HUES6 (cell line): ENCODE data around the gene PDK3.

ENCODE experiments used
- H3K27ac ChIP-seq: 2 replicates; pipeline ENCODE4 v1.7.0; 2013; ENCODE audit warnings: low read depth, mild to moderate bottlenecking, low read length, inconsistent platforms
- H3K27me3 ChIP-seq: 2 replicates; pipeline ENCODE4 v1.6.1; 2013; ENCODE audit warnings: low read length; ENCODE audit not compliant: control insufficient read depth, insufficient read depth
- H3K36me3 ChIP-seq: 2 replicates; pipeline ENCODE4 v1.6.1; 2013; ENCODE audit warnings: low read length; ENCODE audit not compliant: control insufficient read depth, insufficient read depth
- H3K4me1 ChIP-seq: 2 replicates; pipeline ENCODE4 v1.6.1; 2013; ENCODE audit warnings: low read length; ENCODE audit not compliant: control insufficient read depth, insufficient read depth
- H3K4me3 ChIP-seq: 2 replicates; pipeline ENCODE4 v1.5.1; 2013; ENCODE audit warnings: low read depth, low read length
- H3K9ac ChIP-seq: one replicate; pipeline ENCODE4 v1.6.1; 2013; ENCODE audit warnings: mild to moderate bottlenecking, low read length
- H3K9me3 ChIP-seq: 2 replicates; pipeline ENCODE4 v1.6.1; 2013; ENCODE audit warnings: low read depth, low read length; ENCODE audit not compliant: control insufficient read depth, insufficient read depth

The PDK3 gene

GRCh38 chrX:24542756-24543155 is 77.7 kb downstream of the PDK3 start:
- Histone ChIP-seq H3K9me3 (no peaks in the 10 kb centered on the region), H3K4me3 (no peak overlapping the region), H3K9ac (no peak overlapping the region), H3K27ac (no peak overlapping the region), H3K27me3 (no peaks in the 10 kb centered on the region; the same call in 1 of the 2 replicates), H3K36me3 (peaks cover 9% of the 10 kb centered on the region; the same call in 1 of the 2 replicates), H3K4me1 (no peaks in the 10 kb centered on the region)

- Histone ChIP-seq H3K27ac (no peak overlapping the region), H3K9ac (no peak overlapping the region), H3K27me3 (no peaks in the 10 kb centered on the region; the same call in 1 of the 2 replicates), H3K9me3 (no peaks in the 10 kb centered on the region), H3K4me1 (no peaks in the 10 kb centered on the region; the same call in 1 of the 2 replicates), H3K36me3 (peaks cover 4% of the 10 kb centered on the region; the same call in 1 of the 2 replicates), H3K4me3 (no peak overlapping the region)
Observed at GRCh38 chrX:24547961-24548360, 82.9 kb downstream of the PDK3 start.

GRCh38 chrX:24550166-24550565 is 85.1 kb downstream of the PDK3 start:
- Histone ChIP-seq H3K4me1 (no peaks in the 10 kb centered on the region; the same call in 1 of the 2 replicates), H3K27me3 (no peaks in the 10 kb centered on the region; the same call in 1 of the 2 replicates), H3K9me3 (no peaks in the 10 kb centered on the region), H3K4me3 (no peak overlapping the region), H3K27ac (no peak overlapping the region), H3K36me3 (no peaks in the 10 kb centered on the region), H3K9ac (no peak overlapping the region)

DNA sequence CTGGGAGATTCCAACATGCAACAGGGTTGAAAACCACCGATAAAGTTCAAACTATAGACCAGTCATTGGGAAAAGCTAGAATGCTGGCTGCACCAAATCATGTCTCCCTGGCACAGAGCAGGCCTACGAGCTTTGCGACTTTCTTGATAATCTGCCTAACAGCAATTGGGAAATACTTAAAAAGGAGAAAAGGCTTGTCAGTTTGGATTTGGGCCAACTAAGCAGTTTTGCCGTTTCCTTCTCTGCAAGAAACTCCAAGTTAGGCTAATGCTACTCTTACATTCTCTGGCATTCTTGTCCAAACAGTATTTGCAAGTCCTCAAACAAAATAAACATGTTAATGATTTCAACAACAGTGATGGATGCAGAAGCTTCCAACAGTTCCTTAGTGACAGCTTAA is 87.9 kb downstream of the PDK3 start:
- Histone ChIP-seq H3K9me3 (no peaks in the 10 kb centered on the region), H3K4me3 (no peak overlapping the region), H3K27me3 (no peaks in the 10 kb centered on the region; the same call in 1 of the 2 replicates), H3K9ac (no peak overlapping the region), H3K36me3 (no peaks in the 10 kb centered on the region), H3K4me1 (no peaks in the 10 kb centered on the region; the same call in 1 of the 2 replicates), H3K27ac (no peak overlapping the region)

- Histone ChIP-seq H3K27ac (no peak overlapping the region), H3K9me3 (no peaks in the 10 kb centered on the region), H3K36me3 (peaks cover 6% of the 10 kb centered on the region; the same call in 1 of the 2 replicates), H3K27me3 (no peaks in the 10 kb centered on the region; the same call in 1 of the 2 replicates), H3K9ac (no peak overlapping the region), H3K4me1 (no peaks in the 10 kb centered on the region), H3K4me3 (no peak overlapping the region)
Observed at GRCh38 chrX:24561121-24561520, 96.0 kb downstream of the PDK3 start.

GRCh38 chrX:24563291-24564010 is 98.4 kb downstream of the PDK3 start:
- H3K4me1 ChIP-seq = no peaks in the 10 kb centered on the region
- no peak overlapping the region for H3K27ac ChIP-seq
- no peaks in the 10 kb centered on the region; the same call in 1 of the 2 replicates for H3K27me3 ChIP-seq
- H3K9ac ChIP-seq = no peak overlapping the region
- H3K36me3 ChIP-seq = peaks cover 6% of the 10 kb centered on the region; the same call in 1 of the 2 replicates
- no peak overlapping the region for H3K4me3 ChIP-seq
- no peaks in the 10 kb centered on the region for H3K9me3 ChIP-seq

GRCh38 chrX:24566240-24566639 is 101.2 kb downstream of the PDK3 start:
- Histone ChIP-seq H3K27ac (no peak overlapping the region), H3K9ac (no peak overlapping the region), H3K27me3 (no peaks in the 10 kb centered on the region; the same call in 1 of the 2 replicates), H3K4me1 (no peaks in the 10 kb centered on the region), H3K36me3 (peaks cover 8% of the 10 kb centered on the region; the same call in 1 of the 2 replicates), H3K9me3 (no peaks in the 10 kb centered on the region), H3K4me3 (no peak overlapping the region)

DNA sequence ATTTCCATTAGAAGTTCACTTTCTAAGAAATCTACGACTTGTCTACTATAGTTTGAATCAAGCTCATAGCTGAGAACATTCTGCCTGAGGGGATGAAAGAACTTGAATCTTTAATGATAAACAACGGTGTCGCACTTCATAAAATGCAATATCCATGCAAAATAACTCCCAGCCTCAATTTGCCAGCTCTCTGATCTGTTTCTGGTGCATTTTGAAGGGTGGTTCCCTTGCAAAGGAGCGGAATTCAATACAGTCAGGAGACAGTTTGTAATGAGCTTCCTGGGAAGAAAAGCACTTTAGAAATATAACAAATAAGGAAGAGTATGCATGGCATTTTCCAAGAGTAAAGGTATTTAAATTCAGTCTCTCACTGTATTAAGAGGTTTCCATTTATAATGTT is 102.1 kb downstream of the PDK3 start:
- Histone ChIP-seq H3K27me3 (no peaks in the 10 kb centered on the region; the same call in 1 of the 2 replicates), H3K27ac (no peak overlapping the region), H3K9me3 (no peaks in the 10 kb centered on the region), H3K36me3 (0 out of 2 replicates have a peak, but pooled peaks cover 2% of the 10 kb centered on the region), H3K9ac (no peak overlapping the region), H3K4me3 (no peak overlapping the region), H3K4me1 (no peaks in the 10 kb centered on the region)

GRCh38 chrX:24574743-24575142 is 109.7 kb downstream of the PDK3 start:
- Histone ChIP-seq H3K4me1 (no peaks in the 10 kb centered on the region), H3K27me3 (no peaks in the 10 kb centered on the region; the same call in 1 of the 2 replicates), H3K9me3 (no peaks in the 10 kb centered on the region), H3K36me3 (peaks cover 23% of the 10 kb centered on the region), H3K27ac (no peak overlapping the region), H3K4me3 (no peak overlapping the region), H3K9ac (no peak overlapping the region)

DNA sequence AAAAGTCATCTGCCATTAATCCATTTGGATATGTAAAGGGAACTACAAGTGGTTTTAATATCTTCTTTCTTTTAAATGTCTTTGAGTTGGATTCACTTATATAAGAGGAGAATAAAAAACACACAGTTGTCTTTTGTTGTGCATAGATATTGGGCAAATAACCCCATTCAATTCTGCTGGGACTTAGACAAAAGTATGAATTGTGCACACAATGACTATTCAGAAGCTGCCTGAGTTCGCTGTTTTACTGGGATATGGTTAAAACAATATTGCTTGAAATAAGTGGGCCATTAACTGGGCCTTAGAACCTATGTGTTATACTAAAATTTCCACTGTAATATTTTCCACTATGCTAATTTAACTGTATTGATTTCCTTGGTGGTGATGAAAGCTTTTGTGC is 110.4 kb downstream of the PDK3 start:
- H3K9ac ChIP-seq = no peak overlapping the region
- H3K4me3 ChIP-seq = no peak overlapping the region
- no peak overlapping the region for H3K27ac ChIP-seq
- no peaks in the 10 kb centered on the region; the same call in 1 of the 2 replicates for H3K27me3 ChIP-seq
- H3K4me1 ChIP-seq = no peaks in the 10 kb centered on the region
- peaks cover 23% of the 10 kb centered on the region for H3K36me3 ChIP-seq
- H3K9me3 ChIP-seq = no peaks in the 10 kb centered on the region

DNA sequence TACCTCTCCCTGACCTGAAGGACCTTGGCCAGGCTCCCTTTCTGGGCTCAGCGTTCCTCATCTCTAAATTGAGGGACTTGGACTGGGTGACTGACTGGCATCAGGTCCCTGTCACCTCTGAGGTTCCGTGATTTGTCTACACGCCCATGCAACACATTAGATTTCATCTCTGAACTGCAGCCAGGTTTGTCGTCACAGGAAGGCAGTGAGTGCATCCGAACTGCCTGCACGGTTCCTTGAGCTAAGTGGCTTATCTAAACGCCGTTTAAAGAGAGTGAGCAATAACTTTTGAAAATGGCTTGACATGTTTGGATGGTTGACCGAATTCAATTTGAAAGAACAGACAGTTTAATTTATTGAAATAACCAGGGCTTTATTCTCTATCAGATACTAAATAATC is 112.0 kb downstream of the PDK3 start:
- H3K27me3 ChIP-seq = no peaks in the 10 kb centered on the region; the same call in 1 of the 2 replicates
- no peak overlapping the region for H3K27ac ChIP-seq
- H3K4me1 ChIP-seq = no peaks in the 10 kb centered on the region
- H3K4me3 ChIP-seq = no peak overlapping the region
- H3K36me3 ChIP-seq = peaks cover 23% of the 10 kb centered on the region
- H3K9ac ChIP-seq = no peak overlapping the region
- no peaks in the 10 kb centered on the region for H3K9me3 ChIP-seq
